NCI-H2029 treated with DMSO at 0.1 percent for 48 hours (cell line): Measurements from ENCODE around the gene KRTAP4-6.
"Not testable (repeated sequence)": the region's sequence is repeated elsewhere in the genome, so short reads cannot be mapped to it uniquely, and the experiment has no call there.

ENCODE experiments used
- DNase-seq: peaks from one replicate; lab custom pipeline; 2025; lab: John Stamatoyannopoulos, UW

The KRTAP4-6 gene

DNA sequence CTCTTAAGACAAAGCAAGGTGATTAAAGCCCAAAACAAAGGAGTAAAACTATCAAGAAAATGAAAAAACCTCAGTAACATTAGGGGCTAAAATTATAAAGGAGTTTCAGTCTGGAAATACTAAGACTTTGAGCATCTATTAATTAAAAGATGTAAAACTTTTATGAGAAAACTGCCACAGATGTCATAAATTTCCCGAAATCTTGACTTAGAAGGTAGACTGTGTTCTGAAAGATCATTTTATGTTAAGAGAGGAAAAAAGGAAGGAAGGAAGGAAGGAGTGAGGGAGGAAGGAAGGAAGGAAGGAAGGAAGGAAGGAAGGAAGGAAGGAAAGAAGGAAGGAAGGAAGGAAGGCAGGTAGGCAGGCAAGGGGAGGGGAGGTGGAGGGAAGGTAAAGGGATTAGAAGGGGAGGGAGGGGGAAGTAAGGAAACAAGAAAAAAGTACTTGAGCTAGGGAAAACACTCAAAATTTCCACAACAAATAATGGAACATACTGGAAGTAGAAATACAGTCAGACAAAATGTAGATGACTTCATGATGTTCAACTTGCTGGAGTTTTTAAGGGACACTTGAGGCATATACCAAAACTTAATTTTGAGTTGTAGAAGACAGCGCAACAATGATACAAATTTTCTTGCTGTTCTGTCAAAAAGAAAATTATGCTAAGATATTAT is 7.3 kb upstream of the KRTAP4-6 start:
- DNase-seq = no peak

DNA sequence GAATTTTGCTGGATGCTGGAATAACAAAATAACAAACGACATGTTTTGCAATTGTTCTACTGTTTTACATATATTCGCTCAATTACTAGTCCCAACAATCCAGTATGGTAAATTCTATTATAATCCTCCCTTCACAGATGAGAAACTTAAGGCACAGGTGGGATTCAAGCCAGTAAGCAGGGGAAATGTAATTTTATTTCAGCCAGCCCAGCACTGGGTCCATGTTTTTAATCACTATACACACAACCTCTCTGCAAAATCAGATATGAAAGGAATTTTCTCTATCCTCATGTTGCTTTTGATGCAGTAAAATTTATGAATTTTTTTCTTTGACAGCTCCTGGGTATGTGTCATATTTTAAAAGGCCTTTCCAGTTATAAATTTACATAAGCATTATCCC is 4.9 kb upstream of the KRTAP4-6 start:
- DNase-seq = no peak

DNA sequence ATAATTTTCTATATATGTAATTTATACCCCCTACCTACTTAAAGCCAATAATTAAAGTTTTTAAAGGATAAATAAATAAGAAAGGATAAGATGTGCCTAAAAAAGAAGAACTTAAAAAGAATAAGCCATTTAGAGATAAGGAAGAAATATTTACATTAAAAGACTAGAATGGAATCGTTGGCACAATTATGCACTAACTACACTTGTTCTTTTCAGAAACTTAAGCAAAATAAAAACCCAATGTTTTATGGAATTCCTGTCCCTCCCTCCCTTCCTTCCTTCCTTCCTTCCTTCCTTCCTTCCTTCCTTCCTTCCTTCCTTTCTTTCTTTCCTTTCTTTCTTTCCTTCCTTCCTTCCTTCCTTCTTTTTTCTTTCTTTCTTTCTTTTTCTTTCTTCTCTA is 4.5 kb upstream of the KRTAP4-6 start:
- DNase-seq = no peak

DNA sequence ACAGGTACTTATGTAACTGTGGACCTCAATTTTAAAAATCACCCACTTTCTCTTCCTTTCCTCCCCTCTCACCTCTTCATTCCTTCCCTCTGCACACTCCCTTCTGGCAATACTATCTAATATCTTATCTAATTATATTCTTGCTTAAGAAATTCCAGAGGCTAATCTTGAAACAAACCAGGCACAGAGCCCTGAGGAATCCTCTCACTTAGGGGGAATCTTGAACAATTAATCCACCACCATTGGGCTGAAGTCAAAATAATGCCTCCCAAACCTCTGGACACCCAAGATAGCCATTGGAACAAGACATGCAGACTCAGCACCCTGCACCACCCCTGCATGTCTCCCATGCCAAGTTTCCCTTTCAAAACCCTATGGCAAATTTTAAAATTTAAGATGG is 1.0 kb upstream of the KRTAP4-6 start:
- DNase-seq = no peak

DNA sequence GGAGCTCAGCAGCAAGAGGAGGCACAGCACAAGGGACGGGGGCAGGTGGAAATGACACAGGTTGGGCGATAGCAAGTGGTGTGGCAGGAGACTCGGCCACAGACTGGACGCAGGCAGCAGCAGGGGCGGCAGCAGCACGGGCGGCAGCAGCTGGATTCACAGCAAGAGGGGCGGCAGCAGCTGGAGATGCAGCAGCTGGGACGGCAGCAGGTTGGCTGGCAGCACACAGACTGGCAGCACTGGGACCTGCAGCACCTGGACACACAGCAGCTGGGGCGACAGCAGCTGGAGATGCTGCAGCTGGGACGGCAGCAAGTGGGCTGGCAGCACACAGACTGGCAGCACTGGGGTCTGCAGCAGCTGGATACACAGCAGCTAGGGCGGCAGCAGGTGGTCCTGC is 479 bp downstream of the KRTAP4-6 start:
- not testable (repeated sequence) for DNase-seq

DNA sequence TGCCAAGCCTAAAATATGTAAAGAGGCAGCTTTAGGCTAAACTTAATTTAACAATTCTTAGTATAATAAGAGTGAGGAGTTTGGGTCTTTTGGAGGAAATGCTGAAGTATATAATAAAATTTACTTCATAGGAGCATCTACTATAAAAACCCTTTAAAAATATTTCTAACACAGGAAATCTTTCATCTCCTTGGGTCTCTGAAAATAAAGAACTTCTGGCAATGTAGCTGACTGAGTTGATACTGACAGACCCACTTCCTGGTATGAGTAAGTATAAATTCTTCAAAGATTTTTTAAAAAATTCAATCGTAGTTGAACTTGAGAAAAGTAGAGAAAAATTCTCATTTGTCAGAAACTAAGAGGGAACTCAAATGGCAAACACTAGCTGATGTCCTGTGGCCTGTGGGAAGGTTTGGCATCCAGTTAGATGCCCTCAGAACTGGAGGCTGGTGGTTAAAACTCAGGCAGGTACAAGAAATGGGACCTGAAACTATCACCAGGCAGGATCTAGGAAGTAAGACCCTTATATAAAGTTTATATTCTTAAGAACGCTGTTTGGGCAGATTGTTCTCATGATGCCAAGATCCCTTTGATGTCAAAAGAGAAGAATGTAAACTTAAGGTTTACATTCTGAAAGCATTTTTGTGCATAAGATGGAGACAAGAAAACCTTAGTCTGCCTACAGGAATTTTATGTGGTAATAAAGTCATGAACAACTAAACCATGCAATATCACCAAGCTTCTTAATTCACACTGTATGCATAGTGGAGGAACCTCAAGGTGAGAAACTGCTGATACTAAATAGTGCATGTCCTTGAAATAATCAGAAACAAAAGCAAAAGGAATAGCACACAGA is 6.2 kb downstream of the KRTAP4-6 start:
- no peak for DNase-seq

DNA sequence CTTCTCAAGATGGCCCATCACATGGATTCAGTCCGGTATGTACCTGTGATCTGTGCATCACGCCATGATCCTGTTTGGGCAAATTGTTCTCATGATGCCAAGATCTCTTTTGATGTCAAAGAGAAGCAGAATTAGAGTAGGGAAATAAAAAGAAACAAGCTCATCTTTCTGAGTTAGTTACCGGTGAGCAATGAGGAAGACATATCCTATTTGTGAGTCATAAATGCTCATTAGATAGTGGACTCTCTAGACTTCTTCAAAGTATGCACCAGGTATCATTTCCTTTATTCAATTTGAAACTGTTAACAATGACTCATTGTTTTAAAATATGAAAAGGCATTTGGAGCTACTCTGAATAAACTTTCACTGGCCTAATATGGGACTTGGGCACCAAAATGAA is 8.4 kb downstream of the KRTAP4-6 start:
- no peak for DNase-seq

DNA sequence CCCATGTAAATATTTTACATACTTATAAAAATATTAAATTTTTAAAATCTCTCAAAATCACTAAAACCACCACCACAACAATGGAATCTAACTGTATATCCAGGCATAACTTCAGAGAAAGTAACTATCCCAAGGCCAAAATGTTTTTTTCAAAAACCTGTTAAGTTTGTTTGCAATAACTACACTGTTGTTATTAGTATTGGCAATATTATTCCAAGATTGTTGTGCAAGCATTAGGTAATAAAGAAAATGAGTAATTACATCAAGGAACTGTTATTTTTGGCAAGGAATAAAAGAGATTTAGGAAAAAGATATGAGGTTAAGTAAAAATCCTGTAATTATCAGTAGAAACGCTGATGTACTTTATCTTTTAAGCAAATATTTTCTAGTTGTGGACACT is 13.0 kb downstream of the KRTAP4-6 start:
- DNase-seq = no peak

DNA sequence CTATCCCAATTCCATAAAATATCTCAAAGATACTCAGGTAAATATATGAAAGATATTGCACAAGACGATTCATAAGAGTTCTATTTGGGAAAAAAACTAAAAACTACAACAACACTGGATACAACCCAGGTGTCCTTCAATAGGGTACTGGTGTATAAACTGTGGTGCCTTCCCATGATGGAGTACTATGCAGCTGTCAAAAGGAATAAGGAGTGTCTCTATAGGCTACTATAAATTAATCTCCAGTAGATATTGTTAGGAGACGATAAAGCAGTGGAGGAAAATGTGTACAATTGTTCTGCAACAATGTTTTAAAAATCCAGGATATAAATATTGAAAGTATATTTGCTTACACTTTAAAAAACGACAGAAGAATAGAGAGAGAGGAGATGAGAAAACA is 13.9 kb downstream of the KRTAP4-6 start:
- DNase-seq = no peak

DNA sequence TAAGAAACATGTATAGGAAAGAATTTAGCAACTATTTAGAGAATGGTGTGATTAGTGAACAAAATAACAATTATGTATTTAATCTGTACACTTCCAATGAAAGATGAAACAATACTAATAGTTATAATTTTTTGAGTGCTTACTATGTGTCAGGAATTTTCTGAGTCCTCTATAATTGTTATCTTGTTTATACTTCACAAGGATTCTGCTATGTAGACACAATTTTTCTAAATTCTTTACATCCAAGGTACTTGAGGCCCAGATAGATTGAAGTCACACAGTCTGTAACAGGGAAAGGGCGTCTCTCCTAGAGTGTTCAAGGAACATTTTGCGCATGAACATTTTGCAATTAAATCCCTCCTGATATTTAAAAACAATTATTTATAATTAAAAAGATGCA is 15.3 kb downstream of the KRTAP4-6 start:
- DNase-seq = no peak

DNA sequence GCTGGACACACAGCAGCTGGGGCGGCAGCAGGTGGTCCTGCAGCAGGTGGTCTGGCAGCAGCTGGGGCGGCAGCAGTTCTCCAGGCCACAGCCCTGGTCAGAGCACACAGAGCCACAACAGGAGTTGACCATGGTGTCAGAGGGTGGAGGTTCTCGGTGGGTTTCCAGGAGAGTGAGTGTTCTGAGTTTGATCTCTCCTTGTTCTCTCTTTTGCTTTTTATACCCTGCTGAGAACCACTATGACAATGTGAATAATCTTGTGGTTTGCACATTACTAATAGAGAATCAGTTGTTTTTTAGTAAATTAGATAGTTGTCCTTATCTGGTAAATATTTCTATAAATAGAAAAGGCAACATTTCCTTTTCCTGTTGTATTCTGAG is 16.4 kb downstream of the KRTAP4-6 start, which contains the start of gene KRTAP4-12:
KRTAP4-12 (minus strand) TSS at position 192 of the 381 bp plus-strand sequence; CDS start at position 132, 60 bp downstream.
- not testable (repeated sequence) for DNase-seq

DNA sequence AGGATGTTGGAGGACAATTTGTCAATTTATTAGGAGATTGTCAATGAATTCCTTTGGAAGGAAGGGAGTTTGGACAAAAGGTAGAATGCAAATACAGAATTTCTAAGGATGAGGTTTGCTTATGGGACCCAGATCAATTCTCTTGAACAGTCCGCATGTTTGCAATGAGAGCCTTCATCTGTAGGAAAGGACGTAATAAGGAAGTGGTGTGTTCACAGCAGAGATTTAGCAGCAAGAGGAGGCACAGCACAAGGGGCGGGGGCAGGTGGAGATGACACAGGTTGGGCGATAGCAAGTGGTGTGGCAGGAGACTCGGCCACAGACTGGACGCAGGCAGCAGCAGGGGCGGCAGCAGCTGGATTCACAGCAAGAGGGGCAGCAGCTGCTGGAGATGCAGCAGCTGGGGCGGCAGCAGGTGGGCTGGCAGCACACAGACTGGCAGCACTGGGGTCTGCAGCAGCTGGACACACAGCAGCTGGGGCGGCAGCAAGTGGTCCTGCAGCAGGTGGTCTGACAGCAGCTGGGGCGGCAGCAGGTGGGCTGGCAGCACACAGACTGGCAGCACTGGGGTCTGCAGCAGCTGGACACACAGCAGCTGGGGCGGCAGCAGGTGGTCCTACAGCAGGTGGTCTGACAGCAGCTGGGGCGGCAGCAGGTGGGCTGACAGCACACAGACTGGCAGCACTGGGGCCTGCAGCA is 16.9 kb downstream of the KRTAP4-6 start:
- DNase-seq = not testable (repeated sequence)

DNA sequence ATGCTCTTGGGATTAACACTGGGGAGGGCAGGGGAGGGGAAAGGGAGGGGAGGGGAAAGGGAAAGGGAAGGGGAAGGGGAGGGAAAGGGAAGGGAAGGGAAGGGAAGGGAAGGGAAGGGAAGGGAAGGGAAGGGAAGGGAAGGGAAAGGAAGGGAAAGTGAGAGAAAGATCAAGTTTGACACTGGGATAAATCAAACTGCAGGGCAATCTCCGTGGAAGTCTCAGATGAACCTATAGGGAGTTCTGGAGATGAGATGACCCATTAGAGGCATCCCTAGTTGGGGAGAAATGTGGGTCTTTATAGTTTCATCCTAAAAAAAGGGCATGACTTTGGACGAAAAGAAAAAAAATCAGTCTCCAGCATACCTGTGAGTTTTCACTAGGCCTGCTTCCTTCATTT is 18.6 kb downstream of the KRTAP4-6 start:
- no peak for DNase-seq

DNA sequence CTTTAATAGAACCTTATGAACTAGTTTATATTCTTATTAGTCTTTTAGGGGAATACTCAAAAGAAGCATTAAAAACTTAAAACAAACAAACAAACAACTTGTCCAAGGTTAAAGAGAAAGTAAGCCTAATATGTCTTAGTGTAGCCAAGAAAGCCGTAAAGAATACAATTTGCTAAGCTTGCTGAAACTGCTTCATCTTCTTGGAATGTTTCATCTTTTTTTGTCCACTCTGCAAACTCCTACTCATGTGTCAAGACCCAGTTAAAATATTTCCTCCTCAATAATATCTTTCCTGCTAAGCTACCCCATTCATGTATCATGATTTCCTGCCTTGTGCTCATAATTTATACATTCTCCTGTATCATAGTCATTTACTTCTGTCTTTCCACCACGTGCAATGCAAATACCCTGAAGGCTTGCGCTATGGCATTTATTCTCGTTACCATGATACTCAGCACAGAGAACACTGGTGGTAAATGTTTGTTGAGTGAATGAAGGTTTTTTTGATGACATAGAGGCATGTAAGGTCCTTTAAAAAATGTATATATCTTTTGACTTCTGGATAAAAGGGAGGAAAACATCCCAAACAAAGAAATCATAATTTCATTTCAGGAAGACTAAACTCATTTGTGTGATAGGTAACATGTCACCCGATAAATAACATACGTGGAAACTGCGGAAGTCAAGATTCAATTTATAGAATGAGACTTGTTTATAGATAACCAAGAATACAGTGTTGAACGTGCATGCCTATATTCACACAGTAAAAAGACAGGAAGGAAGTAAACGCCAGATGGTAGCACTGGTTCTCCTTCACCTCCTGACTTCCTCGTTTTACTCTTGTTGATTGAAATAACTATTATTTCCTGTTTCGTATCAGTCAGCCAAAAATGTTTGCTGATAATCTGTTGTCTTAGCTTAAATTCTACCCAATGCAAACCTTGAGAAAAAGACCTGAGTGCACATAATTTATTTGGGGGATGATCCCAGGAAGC is 20.4 kb downstream of the KRTAP4-6 start:
- DNase-seq = not testable (repeated sequence)

DNA sequence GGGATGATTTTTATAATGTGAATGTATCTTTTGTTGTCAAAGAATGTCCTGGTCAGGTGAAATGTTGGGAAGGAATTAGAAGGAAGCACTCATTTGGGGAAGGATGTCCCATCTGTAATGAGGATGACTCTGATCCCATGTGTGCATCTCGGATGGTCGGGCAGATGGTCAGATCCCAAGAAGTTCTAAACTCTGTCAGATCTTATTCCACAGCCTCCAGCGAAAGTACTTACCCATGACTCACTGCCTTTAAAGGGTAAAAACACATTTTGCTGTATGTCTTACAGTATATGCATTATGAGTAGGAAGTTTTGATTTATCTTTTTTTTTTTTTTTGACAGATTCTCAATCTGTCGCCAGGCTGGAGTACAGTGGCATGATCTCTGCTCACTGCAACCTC is 21.6 kb downstream of the KRTAP4-6 start:
- no peak for DNase-seq

DNA sequence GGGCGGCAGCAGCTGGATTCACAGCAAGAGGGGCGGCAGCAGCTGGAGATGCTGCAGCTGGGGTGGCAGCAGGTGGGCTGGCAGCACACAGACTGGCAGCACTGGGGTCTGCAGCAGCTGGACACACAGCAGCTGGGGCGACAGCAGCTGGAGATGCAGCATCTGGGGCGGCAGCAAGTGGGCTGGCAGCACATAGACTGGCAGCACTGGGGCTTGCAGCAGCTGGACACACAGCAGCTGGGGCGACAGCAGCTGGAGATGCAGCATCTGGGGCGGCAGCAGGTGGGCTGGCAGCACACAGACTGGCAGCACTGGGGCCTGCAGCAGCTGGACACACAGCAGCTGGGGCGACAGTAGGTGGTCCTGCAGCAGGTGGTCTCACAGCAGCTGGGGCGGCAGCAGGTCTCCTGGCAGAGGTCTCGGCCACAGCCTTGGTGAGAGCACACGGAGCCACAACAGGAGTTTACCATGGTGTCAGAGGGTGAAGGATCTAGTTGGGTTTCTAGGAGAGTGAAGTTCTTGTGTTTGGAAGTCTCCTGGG is 22.4 kb downstream of the KRTAP4-6 start, which contains the start of gene KRTAP4-11:
KRTAP4-11 (minus strand) TSS at position 528 of the 541 bp plus-strand sequence; CDS start at position 470, 58 bp downstream.
- not testable (repeated sequence) for DNase-seq

DNA sequence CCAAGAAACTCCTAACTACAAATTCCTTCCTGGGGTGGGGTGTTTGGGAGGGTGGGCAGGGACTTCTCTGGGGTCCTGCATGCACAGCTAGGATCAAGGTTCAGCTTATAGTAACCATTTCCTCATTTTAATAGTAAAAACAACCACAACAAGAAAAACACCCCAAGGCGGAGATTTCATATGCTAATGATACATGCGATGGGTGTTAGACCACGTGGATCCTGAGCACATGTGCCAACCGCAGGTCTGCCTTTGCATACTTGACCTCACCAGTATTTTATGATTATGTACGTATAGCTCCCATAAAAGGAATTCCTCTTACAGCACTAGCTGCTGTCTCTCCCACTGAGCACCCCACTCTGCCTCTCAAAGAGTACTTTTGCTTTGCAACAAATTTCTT is 24.0 kb downstream of the KRTAP4-6 start:
- DNase-seq = no peak

DNA sequence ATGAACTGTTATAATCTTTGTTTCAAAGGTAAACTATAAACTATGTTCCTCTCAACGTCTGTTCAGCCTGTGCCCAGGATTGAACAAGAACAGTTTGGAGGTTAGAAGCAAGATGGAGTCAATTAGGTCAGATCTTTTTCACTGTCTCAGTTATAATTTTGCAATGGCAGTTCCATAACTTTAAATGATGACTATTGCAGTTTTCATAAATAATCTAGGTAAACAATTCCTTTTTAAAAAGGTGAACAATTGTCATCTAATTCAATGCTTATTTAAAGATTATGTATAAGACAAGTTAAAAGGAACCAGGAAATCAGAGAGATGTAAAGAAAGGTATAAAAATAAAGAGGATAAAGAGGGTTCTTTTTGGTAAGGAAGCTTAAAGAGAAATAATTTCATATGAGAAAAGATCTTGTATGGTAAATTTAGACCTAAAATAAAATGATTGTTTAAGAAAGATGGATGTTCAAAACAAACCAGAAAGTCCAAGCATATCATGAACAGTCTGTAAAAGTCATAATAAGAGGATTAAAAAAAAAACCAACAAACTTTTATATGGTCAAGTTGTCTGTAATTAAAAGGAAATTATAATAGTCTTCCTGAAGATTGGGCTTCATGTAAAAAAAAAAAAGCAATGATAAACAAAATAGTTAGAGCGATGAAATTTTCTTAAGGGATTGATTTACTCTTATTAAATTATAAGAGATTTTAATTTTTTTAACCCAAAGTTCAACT is 29.0 kb downstream of the KRTAP4-6 start:
- DNase-seq = no peak

DNA sequence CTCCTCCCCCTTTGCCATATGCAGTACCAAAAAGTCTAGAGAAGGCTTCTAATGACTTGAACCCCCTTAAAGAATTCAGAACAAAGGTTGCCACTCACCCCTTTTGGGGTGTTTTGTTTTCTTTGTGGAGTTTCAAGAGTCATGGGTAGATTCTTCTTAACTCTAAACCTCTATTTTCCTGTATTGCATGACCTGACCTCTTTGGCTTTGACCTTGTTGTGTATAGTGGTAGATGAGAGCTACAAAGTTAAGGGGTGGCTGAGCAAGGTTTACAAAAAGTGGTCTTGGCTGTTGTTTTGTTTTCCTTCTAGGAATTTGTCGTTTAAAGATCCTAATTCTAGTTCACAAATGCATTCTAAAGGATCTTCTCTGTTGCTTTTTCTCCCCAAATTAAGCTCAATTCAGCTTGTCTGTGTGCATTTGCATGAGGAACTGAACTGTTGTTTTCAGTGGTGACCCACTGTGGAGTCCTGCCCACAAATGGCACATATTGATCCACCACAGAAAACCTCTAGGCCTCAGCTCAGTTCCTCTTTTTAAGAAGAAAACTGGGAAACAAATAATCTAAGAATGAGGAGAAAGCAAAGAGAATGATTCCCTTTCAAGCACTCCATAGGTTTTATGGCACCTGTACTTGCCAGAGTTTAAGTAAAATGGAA is 31.5 kb downstream of the KRTAP4-6 start:
- DNase-seq = not testable (repeated sequence)

DNA sequence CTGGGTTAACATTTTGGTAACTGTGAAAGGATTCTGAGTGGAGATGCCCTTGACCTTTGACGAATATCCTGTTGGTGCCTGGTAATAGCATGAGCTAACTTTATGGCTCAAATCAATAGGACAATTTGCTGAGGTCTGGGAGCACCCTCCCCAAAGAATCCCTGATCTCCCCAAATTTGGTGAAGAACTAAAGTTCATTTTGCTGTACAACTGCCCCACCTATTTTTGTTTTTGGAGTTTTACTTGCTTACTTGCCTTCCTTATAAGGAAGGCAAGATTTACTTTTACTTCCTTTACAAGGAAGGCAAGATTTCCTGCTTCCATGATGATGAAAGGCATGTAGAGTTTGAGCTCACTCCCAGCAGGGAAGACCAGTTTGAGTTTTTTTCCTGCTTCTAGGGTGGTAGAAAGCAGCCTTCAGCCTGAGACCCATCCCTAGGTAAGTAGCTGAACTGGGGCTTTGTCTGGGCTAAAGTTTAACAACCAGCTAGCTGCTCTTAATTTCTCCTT is 32.3 kb downstream of the KRTAP4-6 start:
- no peak for DNase-seq
